Measurements from ENCODE around the gene DDN. TPM values are rescaled to one million over a fixed set of nuclear protein-coding genes. Genes with fewer than 3 reads are reported as not detected.

The DDN gene
- total and polyA plus RNA-seq, 4 donors, result 0.44 to 1.5 (median 0.97) TPM

DNA sequence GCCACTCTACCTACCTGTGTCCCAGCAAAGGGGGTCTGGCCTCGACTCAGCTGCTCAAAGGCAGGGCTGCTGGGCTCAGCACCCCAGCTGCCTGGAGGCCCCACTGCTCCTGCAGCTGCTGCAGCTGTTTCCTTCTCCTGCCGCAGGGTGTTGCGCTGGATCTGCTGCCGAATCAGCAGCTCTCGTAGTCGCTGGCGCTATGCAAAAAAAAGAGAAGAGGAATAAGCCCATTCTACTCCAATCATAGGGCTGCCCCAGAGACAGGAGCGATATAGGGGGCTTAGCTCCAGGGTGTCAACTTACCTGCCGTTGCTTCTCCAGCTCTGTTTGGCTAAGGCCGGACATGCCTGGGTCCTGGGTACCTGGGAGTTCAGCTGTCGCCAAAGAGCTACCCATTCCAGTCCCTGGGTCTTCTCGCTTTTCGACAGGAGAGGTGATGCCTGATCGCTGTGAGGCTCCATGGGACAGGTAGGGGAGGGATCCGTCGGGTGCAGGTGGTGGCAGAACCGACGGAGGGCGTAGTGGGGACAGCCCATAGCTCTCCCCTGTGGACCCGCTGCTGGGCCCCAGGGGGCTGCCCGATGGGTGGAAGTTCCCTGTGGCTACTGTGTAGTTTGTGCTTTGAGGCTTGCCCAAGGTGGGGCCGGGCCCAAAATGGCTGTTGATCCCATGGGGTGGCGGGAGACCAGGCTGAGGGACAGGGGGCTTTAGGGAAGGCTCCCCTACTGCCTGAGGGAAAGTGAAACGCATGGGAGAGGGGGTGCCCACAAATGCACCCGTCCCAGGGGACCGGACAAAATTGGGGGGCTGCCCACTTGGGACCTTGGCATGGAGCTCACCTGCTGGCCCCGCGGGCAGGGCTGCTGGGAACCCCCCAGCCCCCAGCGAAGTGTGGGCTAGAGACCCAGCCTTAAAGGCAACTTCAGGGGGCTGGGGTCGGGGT lies 40.5 kb upstream of the DDN start:
- Histone ChIP-seq H3K27me3 (ENCODE audit: control insufficient read depth, insufficient read depth, low read length) (no peaks in the 10 kb centered on the region), H3K27ac (ENCODE audit: low read depth, low read length) (no peak overlapping the region), H3K4me3 (ENCODE audit: low read depth, low read length) (no peak overlapping the region), H3K36me3 (ENCODE audit: control insufficient read depth, insufficient read depth, low read length) (peaks cover 96% of the 10 kb centered on the region), H3K4me1 (ENCODE audit: control insufficient read depth, insufficient read depth, low read length) (no peaks in the 10 kb centered on the region), H3K9me3 (ENCODE audit: control insufficient read depth, insufficient read depth, low read length) (no peaks in the 10 kb centered on the region)
- 94% methylated on average over 30 of the region's 30 CpGs for WGBS (ENCODE audit: insufficient coverage)
- no peak for DNase-seq (ENCODE audit: low read depth in 4 of 6, low spot score in 6 of 6)

DNA sequence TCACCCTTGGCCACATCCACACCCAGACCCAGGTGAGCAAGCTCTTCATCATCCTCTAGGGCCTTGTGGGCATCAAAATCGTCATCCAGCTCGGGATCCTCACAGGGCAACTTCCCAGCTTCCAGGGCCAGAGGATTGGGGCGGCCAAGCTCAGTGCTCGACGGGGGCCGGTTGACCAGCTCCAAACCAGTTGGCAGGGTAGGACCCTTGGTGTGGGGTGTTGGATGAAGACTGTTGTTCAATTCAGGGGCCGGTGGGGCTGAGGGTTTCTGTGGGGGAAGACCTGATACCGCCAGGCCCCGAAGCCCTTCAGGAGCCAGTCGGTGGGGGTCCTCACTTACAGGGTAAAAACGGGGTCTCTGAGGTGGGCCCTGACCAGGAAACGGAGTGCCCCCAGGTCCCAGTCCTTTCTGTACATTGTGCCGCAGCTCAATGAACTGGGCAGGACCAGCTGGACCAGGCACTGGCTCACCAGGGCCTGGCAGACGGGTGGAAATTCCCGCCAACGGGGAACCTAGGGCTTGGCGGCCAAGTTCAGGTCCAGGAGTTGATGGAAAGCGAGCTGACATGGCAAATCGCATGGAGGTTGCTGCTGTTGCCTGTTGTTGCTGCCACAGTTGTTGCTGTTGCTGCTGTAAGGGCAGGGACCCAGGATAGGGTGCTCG lies 39.2 kb upstream of the DDN start:
- 94% methylated on average over 19 of the region's 20 CpGs for WGBS (ENCODE audit: insufficient coverage)

DNA sequence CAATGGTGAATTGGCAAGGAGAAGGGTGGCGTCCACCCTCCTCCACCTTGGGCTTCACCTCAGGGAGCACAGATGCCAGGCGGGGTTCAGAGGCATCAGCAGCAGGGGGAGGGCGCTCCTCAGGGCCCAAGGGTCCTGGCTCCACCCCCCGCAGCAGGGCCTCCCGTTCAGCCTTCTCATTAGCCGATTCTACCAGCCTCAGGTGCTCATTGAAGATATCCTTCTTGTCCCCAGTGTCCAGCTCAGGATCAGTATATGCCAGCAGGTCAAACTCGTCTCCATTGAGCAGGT lies 38.7 kb upstream of the DDN start:
- no peaks in the 10 kb centered on the region for H3K27me3 ChIP-seq (ENCODE audit: control insufficient read depth, insufficient read depth, low read length)
- H3K9me3 ChIP-seq (ENCODE audit: control insufficient read depth, insufficient read depth, low read length), result no peaks in the 10 kb centered on the region
- DNase-seq (ENCODE audit: low read depth in 4 of 6, low spot score in 6 of 6), result no peak
- H3K4me1 ChIP-seq (ENCODE audit: control insufficient read depth, insufficient read depth, low read length), result peaks cover 4% of the 10 kb centered on the region
- 91% methylated on average over 7 of the region's 7 CpGs for WGBS (ENCODE audit: insufficient coverage)
- no peak overlapping the region for H3K4me3 ChIP-seq (ENCODE audit: low read depth, low read length)
- H3K36me3 ChIP-seq (ENCODE audit: control insufficient read depth, insufficient read depth, low read length), result peaks cover 96% of the 10 kb centered on the region
- no peak overlapping the region for H3K27ac ChIP-seq (ENCODE audit: low read depth, low read length)

More for the DNA sequence above, 39.2 kb upstream of the DDN start:
- no peak for DNase-seq (ENCODE audit: low read depth in 4 of 6, low spot score in 6 of 6)
- no peak overlapping the region for H3K27ac ChIP-seq (ENCODE audit: low read depth, low read length)
- peaks cover 96% of the 10 kb centered on the region for H3K36me3 ChIP-seq (ENCODE audit: control insufficient read depth, insufficient read depth, low read length)
- H3K27me3 ChIP-seq (ENCODE audit: control insufficient read depth, insufficient read depth, low read length), result no peaks in the 10 kb centered on the region
- H3K9me3 ChIP-seq (ENCODE audit: control insufficient read depth, insufficient read depth, low read length), result no peaks in the 10 kb centered on the region
- no peaks in the 10 kb centered on the region for H3K4me1 ChIP-seq (ENCODE audit: control insufficient read depth, insufficient read depth, low read length)
- no peak overlapping the region for H3K4me3 ChIP-seq (ENCODE audit: low read depth, low read length)

GRCh38 chr12:49037111-49037946 lies 38.2 kb upstream of the DDN start:
- no peaks in the 10 kb centered on the region for H3K27me3 ChIP-seq (ENCODE audit: control insufficient read depth, insufficient read depth, low read length)
- peak in 1 of 6 donors; percentile 22 for DNase-seq (ENCODE audit: low read depth in 4 of 6, low spot score in 6 of 6)
- no peaks in the 10 kb centered on the region for H3K9me3 ChIP-seq (ENCODE audit: control insufficient read depth, insufficient read depth, low read length)
- H3K4me1 ChIP-seq (ENCODE audit: control insufficient read depth, insufficient read depth, low read length), result peaks cover 9% of the 10 kb centered on the region
- H3K36me3 ChIP-seq (ENCODE audit: control insufficient read depth, insufficient read depth, low read length), result peaks cover 96% of the 10 kb centered on the region
- H3K4me3 ChIP-seq (ENCODE audit: low read depth, low read length), result no peak overlapping the region
- WGBS (ENCODE audit: insufficient coverage), result 94% methylated on average over 9 of the region's 9 CpGs
- H3K27ac ChIP-seq (ENCODE audit: low read depth, low read length), result no peak overlapping the region

GRCh38 chr12:49036029-49036428 lies 36.9 kb upstream of the DDN start:
- Histone ChIP-seq H3K4me1 (ENCODE audit: control insufficient read depth, insufficient read depth, low read length) (peaks cover 20% of the 10 kb centered on the region), H3K9me3 (ENCODE audit: control insufficient read depth, insufficient read depth, low read length) (no peaks in the 10 kb centered on the region), H3K36me3 (ENCODE audit: control insufficient read depth, insufficient read depth, low read length) (peaks cover 96% of the 10 kb centered on the region), H3K4me3 (ENCODE audit: low read depth, low read length) (no peak overlapping the region), H3K27me3 (ENCODE audit: control insufficient read depth, insufficient read depth, low read length) (no peaks in the 10 kb centered on the region), H3K27ac (ENCODE audit: low read depth, low read length) (no peak overlapping the region)
- 88% methylated on average over 2 of the region's 4 CpGs for WGBS (ENCODE audit: insufficient coverage)
- no peak for DNase-seq (ENCODE audit: low read depth in 4 of 6, low spot score in 6 of 6)

DNA sequence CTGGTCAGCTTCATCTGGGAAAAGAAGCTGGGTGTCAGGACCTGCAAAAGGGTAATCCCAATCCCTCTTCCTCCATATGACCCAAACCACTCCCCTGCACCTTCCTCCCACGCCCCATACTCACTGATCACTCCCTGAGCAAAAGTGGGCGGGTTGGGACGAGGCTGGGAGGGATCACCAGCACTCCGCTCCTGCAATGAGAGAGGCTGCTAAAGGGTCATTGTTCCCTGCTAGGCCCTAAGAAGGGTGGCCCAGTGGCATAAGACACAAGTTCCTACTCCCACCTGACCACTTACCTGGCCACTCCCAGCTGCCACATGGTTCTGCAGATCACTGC lies 35.1 kb upstream of the DDN start:
- Histone ChIP-seq H3K4me1 (ENCODE audit: control insufficient read depth, insufficient read depth, low read length) (peaks cover 20% of the 10 kb centered on the region), H3K27ac (ENCODE audit: low read depth, low read length) (no peak overlapping the region), H3K27me3 (ENCODE audit: control insufficient read depth, insufficient read depth, low read length) (no peaks in the 10 kb centered on the region), H3K9me3 (ENCODE audit: control insufficient read depth, insufficient read depth, low read length) (no peaks in the 10 kb centered on the region), H3K36me3 (ENCODE audit: control insufficient read depth, insufficient read depth, low read length) (peaks cover 95% of the 10 kb centered on the region), H3K4me3 (ENCODE audit: low read depth, low read length) (no peak overlapping the region)
- WGBS (ENCODE audit: insufficient coverage), result 100% methylated on average over 1 of the region's 4 CpGs
- DNase-seq (ENCODE audit: low read depth in 4 of 6, low spot score in 6 of 6), result no peak

- Histone ChIP-seq H3K4me1 (ENCODE audit: control insufficient read depth, insufficient read depth, low read length) (peaks cover 20% of the 10 kb centered on the region), H3K36me3 (ENCODE audit: control insufficient read depth, insufficient read depth, low read length) (peaks cover 95% of the 10 kb centered on the region), H3K27ac (ENCODE audit: low read depth, low read length) (no peak overlapping the region), H3K4me3 (ENCODE audit: low read depth, low read length) (no peak overlapping the region), H3K27me3 (ENCODE audit: control insufficient read depth, insufficient read depth, low read length) (no peaks in the 10 kb centered on the region), H3K9me3 (ENCODE audit: control insufficient read depth, insufficient read depth, low read length) (no peaks in the 10 kb centered on the region)
- no peak for DNase-seq (ENCODE audit: low read depth in 4 of 6, low spot score in 6 of 6)
- WGBS (ENCODE audit: insufficient coverage), result 91% methylated on average over 12 of the region's 12 CpGs
These were observed 34.6 kb upstream of the DDN start for GRCh38 chr12:49033611-49034285.

- no peak overlapping the region for H3K4me3 ChIP-seq (ENCODE audit: low read depth, low read length)
- H3K36me3 ChIP-seq (ENCODE audit: control insufficient read depth, insufficient read depth, low read length), result peaks cover 93% of the 10 kb centered on the region
- 86% methylated on average over 3 of the region's 3 CpGs for WGBS (ENCODE audit: insufficient coverage)
- H3K27me3 ChIP-seq (ENCODE audit: control insufficient read depth, insufficient read depth, low read length), result no peaks in the 10 kb centered on the region
- DNase-seq (ENCODE audit: low read depth in 4 of 6, low spot score in 6 of 6), result no peak
- no peaks in the 10 kb centered on the region for H3K9me3 ChIP-seq (ENCODE audit: control insufficient read depth, insufficient read depth, low read length)
- no peak overlapping the region for H3K27ac ChIP-seq (ENCODE audit: low read depth, low read length)
- peaks cover 20% of the 10 kb centered on the region for H3K4me1 ChIP-seq (ENCODE audit: control insufficient read depth, insufficient read depth, low read length)
These were observed 33.7 kb upstream of the DDN start for GRCh38 chr12:49032679-49033447.

- Histone ChIP-seq H3K27ac (ENCODE audit: low read depth, low read length) (peak overlapping the region; percentile 33), H3K9me3 (ENCODE audit: control insufficient read depth, insufficient read depth, low read length) (no peaks in the 10 kb centered on the region), H3K4me1 (ENCODE audit: control insufficient read depth, insufficient read depth, low read length) (peaks cover 20% of the 10 kb centered on the region), H3K36me3 (ENCODE audit: control insufficient read depth, insufficient read depth, low read length) (peaks cover 93% of the 10 kb centered on the region), H3K27me3 (ENCODE audit: control insufficient read depth, insufficient read depth, low read length) (no peaks in the 10 kb centered on the region), H3K4me3 (ENCODE audit: low read depth, low read length) (no peak overlapping the region)
- no peak for DNase-seq (ENCODE audit: low read depth in 4 of 6, low spot score in 6 of 6)
- WGBS (ENCODE audit: insufficient coverage), result 55% methylated on average over 4 of the region's 4 CpGs
These were observed 33.1 kb upstream of the DDN start for GRCh38 chr12:49032276-49032675.

Data from spinal cord (tissue), 10 donors.